Hematopoietic multipotent progenitor cell treated with erythropoietin and hydrocortisone succinate and interleukin-3 and kit ligand, for 4 days (in vitro differentiated cells): ENCODE results near the gene TPSD1.

Experiments used
- DNase-seq: peaks from one replicate; pipeline ENCODE4 v3.0.0-alpha.2; 2015

The TPSD1 gene

GRCh38 chr16:1255276-1256122 is at the start of gene TPSD1:
Gene TPSD1, plus strand, starts transcription at chr16:1256069. Its CDS starts 212 bp downstream, at chr16:1256281.
- peak; percentile 56 for DNase-seq

- no peak for DNase-seq
Observed at GRCh38 chr16:1206326-1206725, 49.5 kb upstream of the TPSD1 start.

- DNase-seq = no peak
Observed at GRCh38 chr16:1206786-1207185, 49.1 kb upstream of the TPSD1 start.

GRCh38 chr16:1208239-1208830 is 47.5 kb upstream of the TPSD1 start:
- peak; percentile 28 for DNase-seq

- no peak for DNase-seq
Observed at GRCh38 chr16:1209081-1209480, 46.8 kb upstream of the TPSD1 start.

- no peak for DNase-seq
Observed at GRCh38 chr16:1210461-1210860, 45.4 kb upstream of the TPSD1 start.

GRCh38 chr16:1211451-1212268 is 44.2 kb upstream of the TPSD1 start:
- no peak for DNase-seq

- peak; percentile 16 for DNase-seq
Observed at GRCh38 chr16:1212616-1213194, 43.2 kb upstream of the TPSD1 start.

GRCh38 chr16:1213231-1213630 is 42.6 kb upstream of the TPSD1 start:
- no peak for DNase-seq

GRCh38 chr16:1213796-1214372 is 42.0 kb upstream of the TPSD1 start:
- DNase-seq = no peak

GRCh38 chr16:1214719-1215118 is 41.1 kb upstream of the TPSD1 start:
- no peak for DNase-seq

GRCh38 chr16:1215574-1216295 is 40.1 kb upstream of the TPSD1 start:
- DNase-seq = no peak

GRCh38 chr16:1216296-1216619 is 39.6 kb upstream of the TPSD1 start:
- DNase-seq = no peak

- no peak for DNase-seq
Observed at GRCh38 chr16:1216681-1217400, 39.0 kb upstream of the TPSD1 start.

- DNase-seq = no peak
Observed at GRCh38 chr16:1217526-1217925, 38.3 kb upstream of the TPSD1 start.

- no peak for DNase-seq
Observed at GRCh38 chr16:1218061-1218929, 37.6 kb upstream of the TPSD1 start.

- no peak for DNase-seq
Observed at GRCh38 chr16:1218930-1219611, 36.8 kb upstream of the TPSD1 start.

- no peak for DNase-seq
Observed at GRCh38 chr16:1220098-1220728, 35.7 kb upstream of the TPSD1 start.

- DNase-seq = no peak
Observed at GRCh38 chr16:1220841-1221627, 34.8 kb upstream of the TPSD1 start.
